IMR-90 (cell line): Measurements from ENCODE around the gene AP2B1.
"Not testable (repeated sequence)": the region's sequence is repeated elsewhere in the genome, so short reads cannot be mapped to it uniquely, and the experiment has no call there.

Source experiments
- MAFK ChIP-seq: IDR thresholded peaks from 2 replicates; pipeline ENCODE4 v1.6.1; 2012; ENCODE audit warnings: low read depth, low read length, improper control_type of control experiment
- MAZ ChIP-seq: IDR thresholded peaks from 2 replicates; pipeline ENCODE4 v1.6.1; 2012; ENCODE audit warnings: low read depth, mild to moderate bottlenecking, low read length, improper control_type of control experiment, moderate library complexity, borderline replicate concordance
- NFE2L2 ChIP-seq: fragments of 150-350 bp; IDR thresholded peaks from 2 replicates; pipeline ENCODE4 v1.6.1; 2016; ENCODE audit warnings: low read depth, mild to moderate bottlenecking, low read length
- POLR2A ChIP-seq: IDR thresholded peaks from 2 replicates; pipeline ENCODE4 v1.6.1; 2012; ENCODE audit warnings: mild to moderate bottlenecking, low read depth, low read length
- RAD21 ChIP-seq: IDR thresholded peaks from 2 replicates; pipeline ENCODE4 v1.6.1; 2012; ENCODE audit warnings: low read length, improper control_type of control experiment
- RFX5 ChIP-seq: IDR thresholded peaks from 2 replicates; pipeline ENCODE4 v1.8.0; 2012; ENCODE audit warnings: low read depth, mild to moderate bottlenecking, low read length, moderate library complexity
- TF ChIP-seq, protein P1 (sequence below): conservative IDR thresholded peaks from 2 replicates; pipeline ENCODE4 v1.5.1; 2012; ENCODE audit warnings: mild to moderate bottlenecking, low read depth, low read length, improper control_type of control experiment
- TF ChIP-seq, protein P2 (sequence below): fragments of 150-350 bp; IDR thresholded peaks from 2 replicates; pipeline ENCODE4 v1.6.1; 2017; ENCODE audit warnings: mild to moderate bottlenecking, antibody characterized with exemption, low read length, low read depth

- TF ChIP-seq, protein P1, sequence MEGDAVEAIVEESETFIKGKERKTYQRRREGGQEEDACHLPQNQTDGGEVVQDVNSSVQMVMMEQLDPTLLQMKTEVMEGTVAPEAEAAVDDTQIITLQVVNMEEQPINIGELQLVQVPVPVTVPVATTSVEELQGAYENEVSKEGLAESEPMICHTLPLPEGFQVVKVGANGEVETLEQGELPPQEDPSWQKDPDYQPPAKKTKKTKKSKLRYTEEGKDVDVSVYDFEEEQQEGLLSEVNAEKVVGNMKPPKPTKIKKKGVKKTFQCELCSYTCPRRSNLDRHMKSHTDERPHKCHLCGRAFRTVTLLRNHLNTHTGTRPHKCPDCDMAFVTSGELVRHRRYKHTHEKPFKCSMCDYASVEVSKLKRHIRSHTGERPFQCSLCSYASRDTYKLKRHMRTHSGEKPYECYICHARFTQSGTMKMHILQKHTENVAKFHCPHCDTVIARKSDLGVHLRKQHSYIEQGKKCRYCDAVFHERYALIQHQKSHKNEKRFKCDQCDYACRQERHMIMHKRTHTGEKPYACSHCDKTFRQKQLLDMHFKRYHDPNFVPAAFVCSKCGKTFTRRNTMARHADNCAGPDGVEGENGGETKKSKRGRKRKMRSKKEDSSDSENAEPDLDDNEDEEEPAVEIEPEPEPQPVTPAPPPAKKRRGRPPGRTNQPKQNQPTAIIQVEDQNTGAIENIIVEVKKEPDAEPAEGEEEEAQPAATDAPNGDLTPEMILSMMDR, result not testable (repeated sequence)
- TF ChIP-seq, protein P2, sequence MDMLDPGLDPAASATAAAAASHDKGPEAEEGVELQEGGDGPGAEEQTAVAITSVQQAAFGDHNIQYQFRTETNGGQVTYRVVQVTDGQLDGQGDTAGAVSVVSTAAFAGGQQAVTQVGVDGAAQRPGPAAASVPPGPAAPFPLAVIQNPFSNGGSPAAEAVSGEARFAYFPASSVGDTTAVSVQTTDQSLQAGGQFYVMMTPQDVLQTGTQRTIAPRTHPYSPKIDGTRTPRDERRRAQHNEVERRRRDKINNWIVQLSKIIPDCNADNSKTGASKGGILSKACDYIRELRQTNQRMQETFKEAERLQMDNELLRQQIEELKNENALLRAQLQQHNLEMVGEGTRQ, result not testable (repeated sequence)
- not testable (repeated sequence) for TF ChIP-seq POLR2A, RFX5, MAFK, MAZ, RAD21, NFE2L2
These were observed 116.2 kb downstream of the AP2B1 start for GRCh38 chr17:35703308-35703707.
